ENCODE data around the gene PPP2R2C.

PPP2R2C gene

DNA sequence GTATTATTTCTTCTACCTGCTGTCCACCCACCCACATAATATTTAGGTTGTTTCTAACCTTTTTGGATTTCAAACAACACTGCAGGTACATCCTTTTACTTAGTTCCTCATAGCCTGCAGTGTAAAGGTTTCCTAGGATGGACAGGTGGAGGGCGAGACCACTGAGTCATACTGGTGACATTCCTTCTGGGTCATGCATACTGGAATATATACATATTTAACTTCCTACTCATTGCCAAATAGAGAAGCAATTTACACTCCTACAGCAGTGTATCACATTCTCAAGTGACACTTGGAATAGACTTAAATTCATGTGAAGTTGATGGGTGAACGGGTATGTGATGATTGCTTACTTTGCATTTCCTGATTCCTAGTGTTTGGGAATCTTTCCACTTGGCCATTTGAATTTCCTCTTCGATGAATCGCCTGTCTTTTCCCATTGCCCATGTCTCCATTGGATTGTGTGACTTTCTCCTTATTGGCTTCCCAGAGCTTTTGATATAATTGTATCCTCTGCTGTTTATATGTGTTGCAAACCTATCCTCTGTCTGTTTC is 8.2 kb upstream of the PPP2R2C start:
- H3K14ac ChIP-seq (ENCODE audit: low read length) = no peak overlapping the region
- H3K23ac ChIP-seq (ENCODE audit: low read depth, low read length, poor library complexity) = no peak overlapping the region
- no peak overlapping the region for H2AK5ac ChIP-seq (ENCODE audit: low read depth, low read length)
- no peak overlapping the region for H3K18ac ChIP-seq (ENCODE audit: low read length)
- H3K9me3 ChIP-seq (replicated peaks in 1 of 2; ENCODE audit: control insufficient read depth in 2 of 2, insufficient read depth in 1 of 2, low read depth in 1 of 2, low read length in 2 of 2) = peaks cover 0 to under 1% of the 10 kb centered on the region in 2 donors
- H3K9ac ChIP-seq (ENCODE audit: low read depth, low read length, poor library complexity) = no peak overlapping the region
- no peak overlapping the region for H3K4me3 ChIP-seq (ENCODE audit: low read length in 2 of 2)
- H3K79me1 ChIP-seq (ENCODE audit: low read depth, low read length) = no peaks in the 10 kb centered on the region
- peaks cover 0 to 34% (median 0%) of the 10 kb centered on the region in 3 experiments for H3K27me3 ChIP-seq (ENCODE audit: control insufficient read depth in 3 of 3, insufficient read depth in 3 of 3, low read depth in 1 of 3, low read length in 3 of 3)
- H2BK15ac ChIP-seq (ENCODE audit: low read length) = no peak overlapping the region
- no peak overlapping the region for H2BK5ac ChIP-seq (ENCODE audit: low read length)
- H2BK12ac ChIP-seq (ENCODE audit: low read length) = no peak overlapping the region
- H2BK120ac ChIP-seq (ENCODE audit: low read depth, low read length) = no peak overlapping the region
- H3K36me3 ChIP-seq (replicated peaks in 1 of 2; ENCODE audit: control insufficient read depth in 2 of 2, insufficient read depth in 2 of 2, low read length in 2 of 2) = no peaks in the 10 kb centered on the region
- no peak overlapping the region for H4K8ac ChIP-seq (ENCODE audit: low read depth, low read length)
- no peak overlapping the region for H4K91ac ChIP-seq (ENCODE audit: low read depth, low read length, poor library complexity)
- WGBS, 2 donors (ENCODE audit: extremely low coverage in 2 of 2, insufficient read length in 2 of 2, insufficient replicate concordance in 1 of 2) = no CpG with 5 or more reads among the region's 4 CpGs
- no peak overlapping the region for H3K27ac ChIP-seq (replicated peaks; ENCODE audit: low read length)
- no peak overlapping the region for H3K4ac ChIP-seq (ENCODE audit: low read length)
- H3K4me2 ChIP-seq (ENCODE audit: insufficient read depth, low read length, poor library complexity, severe bottlenecking) = no peak overlapping the region
- DNase-seq (ENCODE audit: low spot score) = no peak
- no peak overlapping the region for H2AFZ ChIP-seq (ENCODE audit: low read length)
- H3K4me1 ChIP-seq (ENCODE audit: control insufficient read depth in 2 of 2, insufficient read depth in 1 of 2, low read depth in 1 of 2, low read length in 2 of 2) = no peaks in the 10 kb centered on the region

DNA sequence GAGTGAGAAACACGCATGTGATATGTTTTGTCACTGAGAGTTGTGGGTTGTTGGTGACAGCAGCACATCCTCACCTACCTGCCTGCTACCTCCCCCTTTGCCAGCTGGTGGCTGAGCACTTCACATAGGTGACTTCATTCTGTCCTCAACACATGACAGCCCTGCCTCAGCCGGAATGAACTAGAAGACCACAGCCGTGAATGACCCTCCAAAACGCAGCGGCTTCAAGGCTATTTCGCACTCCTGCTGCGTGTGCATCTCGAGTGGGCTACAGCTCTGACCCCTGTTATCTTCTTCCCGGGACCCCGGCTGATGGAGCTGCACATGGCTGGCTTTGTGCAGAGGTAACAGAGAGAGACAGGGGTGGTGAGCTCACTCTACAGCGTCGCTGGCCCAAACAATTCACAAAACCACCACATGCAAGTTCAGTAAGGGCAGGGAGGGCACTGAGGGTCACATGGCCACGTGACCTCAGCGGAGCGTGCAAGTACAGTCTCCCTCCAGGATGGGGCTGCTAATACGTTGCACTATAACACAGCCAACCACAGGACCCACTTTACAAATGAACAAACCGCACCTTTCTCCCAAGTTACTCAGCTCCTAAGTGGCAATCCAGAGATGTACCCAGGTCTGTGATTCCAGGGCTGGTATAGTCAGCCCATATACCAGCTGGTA is 6.3 kb upstream of the PPP2R2C start:
- no peaks in the 10 kb centered on the region for H3K9me3 ChIP-seq (replicated peaks in 1 of 2; ENCODE audit: control insufficient read depth in 2 of 2, insufficient read depth in 1 of 2, low read depth in 1 of 2, low read length in 2 of 2)
- no peak overlapping the region for H2BK120ac ChIP-seq (ENCODE audit: low read depth, low read length)
- no peak overlapping the region for H3K9ac ChIP-seq (ENCODE audit: low read depth, low read length, poor library complexity)
- peak overlapping the region; percentile 48 for H3K18ac ChIP-seq (ENCODE audit: low read length)
- no peak overlapping the region for H3K14ac ChIP-seq (ENCODE audit: low read length)
- H3K4me2 ChIP-seq (ENCODE audit: insufficient read depth, low read length, poor library complexity, severe bottlenecking) = no peak overlapping the region
- no peak overlapping the region for H4K8ac ChIP-seq (ENCODE audit: low read depth, low read length)
- no peak overlapping the region for H4K91ac ChIP-seq (ENCODE audit: low read depth, low read length, poor library complexity)
- H2AFZ ChIP-seq (ENCODE audit: low read length) = no peak overlapping the region
- peaks cover 0 to 51% (median 4%) of the 10 kb centered on the region in 3 experiments for H3K27me3 ChIP-seq (ENCODE audit: control insufficient read depth in 3 of 3, insufficient read depth in 3 of 3, low read depth in 1 of 3, low read length in 3 of 3)
- no peak overlapping the region for H3K4ac ChIP-seq (ENCODE audit: low read length)
- H3K4me1 ChIP-seq (ENCODE audit: control insufficient read depth in 2 of 2, insufficient read depth in 1 of 2, low read depth in 1 of 2, low read length in 2 of 2) = peaks cover 0 to 2% of the 10 kb centered on the region in 2 donors
- H3K36me3 ChIP-seq (replicated peaks in 1 of 2; ENCODE audit: control insufficient read depth in 2 of 2, insufficient read depth in 2 of 2, low read length in 2 of 2) = no peaks in the 10 kb centered on the region
- H3K79me1 ChIP-seq (ENCODE audit: low read depth, low read length) = no peaks in the 10 kb centered on the region
- H2BK15ac ChIP-seq (ENCODE audit: low read length) = no peak overlapping the region
- peak overlapping the region; percentile 6 for H2AK5ac ChIP-seq (ENCODE audit: low read depth, low read length)
- no peak overlapping the region for H3K23ac ChIP-seq (ENCODE audit: low read depth, low read length, poor library complexity)
- DNase-seq (ENCODE audit: low spot score) = no peak
- H3K4me3 ChIP-seq (ENCODE audit: low read length in 2 of 2) = no peak overlapping the region
- H2BK12ac ChIP-seq (ENCODE audit: low read length) = no peak overlapping the region
- H2BK5ac ChIP-seq (ENCODE audit: low read length) = no peak overlapping the region
- H3K27ac ChIP-seq (replicated peaks; ENCODE audit: low read length) = no peak overlapping the region
- no CpG with 5 or more reads among the region's 17 CpGs for WGBS, 2 donors (ENCODE audit: extremely low coverage in 2 of 2, insufficient read length in 2 of 2, insufficient replicate concordance in 1 of 2)

DNA sequence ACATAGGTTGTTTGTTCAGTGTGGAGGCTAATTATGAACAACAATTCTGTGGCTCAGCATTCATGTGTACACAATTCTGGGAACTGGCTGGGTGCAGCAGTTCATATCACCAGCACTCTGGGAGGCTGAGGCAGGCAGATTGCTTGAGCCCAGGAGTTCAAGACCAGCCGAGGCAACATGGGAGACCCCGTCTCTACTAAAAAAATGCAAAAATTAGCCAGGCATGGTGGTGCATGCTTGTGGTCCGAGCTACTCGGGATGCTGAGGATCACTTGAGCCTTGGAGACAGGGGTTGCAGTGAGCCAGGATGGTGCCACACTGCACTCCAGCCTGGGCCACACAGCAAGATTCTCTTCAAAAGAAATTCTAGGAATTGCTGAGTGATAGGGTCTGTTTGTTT is 4.5 kb upstream of the PPP2R2C start:
- Histone ChIP-seq H3K4me3 (ENCODE audit: low read length in 2 of 2) (no peak overlapping the region), H3K27ac (replicated peaks; ENCODE audit: low read length) (no peak overlapping the region), H3K14ac (ENCODE audit: low read length) (no peak overlapping the region), H3K27me3 (ENCODE audit: control insufficient read depth in 3 of 3, insufficient read depth in 3 of 3, low read depth in 1 of 3, low read length in 3 of 3) (peaks cover 2 to 60% (median 19%) of the 10 kb centered on the region in 3 experiments), H2AFZ (ENCODE audit: low read length) (no peak overlapping the region), H3K36me3 (replicated peaks in 1 of 2; ENCODE audit: control insufficient read depth in 2 of 2, insufficient read depth in 2 of 2, low read length in 2 of 2) (no peaks in the 10 kb centered on the region), H3K23ac (ENCODE audit: low read depth, low read length, poor library complexity) (no peak overlapping the region), H2BK12ac (ENCODE audit: low read length) (no peak overlapping the region), H4K8ac (ENCODE audit: low read depth, low read length) (no peak overlapping the region), H2BK5ac (ENCODE audit: low read length) (no peak overlapping the region), H3K9ac (ENCODE audit: low read depth, low read length, poor library complexity) (no peak overlapping the region), H2AK5ac (ENCODE audit: low read depth, low read length) (no peak overlapping the region), H3K79me1 (ENCODE audit: low read depth, low read length) (no peaks in the 10 kb centered on the region), H4K91ac (ENCODE audit: low read depth, low read length, poor library complexity) (no peak overlapping the region), H3K4me1 (ENCODE audit: control insufficient read depth in 2 of 2, insufficient read depth in 1 of 2, low read depth in 1 of 2, low read length in 2 of 2) (peaks cover 0 to 2% of the 10 kb centered on the region in 2 donors), H2BK120ac (ENCODE audit: low read depth, low read length) (no peak overlapping the region), H2BK15ac (ENCODE audit: low read length) (no peak overlapping the region), H3K9me3 (replicated peaks in 1 of 2; ENCODE audit: control insufficient read depth in 2 of 2, insufficient read depth in 1 of 2, low read depth in 1 of 2, low read length in 2 of 2) (no peaks in the 10 kb centered on the region), H3K18ac (ENCODE audit: low read length) (no peak overlapping the region), H3K4ac (ENCODE audit: low read length) (no peak overlapping the region), H3K4me2 (ENCODE audit: insufficient read depth, low read length, poor library complexity, severe bottlenecking) (no peak overlapping the region)
- DNase-seq (ENCODE audit: low spot score) = no peak
- no CpG with 5 or more reads among the region's 4 CpGs for WGBS, 2 donors (ENCODE audit: extremely low coverage in 2 of 2, insufficient read length in 2 of 2, insufficient replicate concordance in 1 of 2)

DNA sequence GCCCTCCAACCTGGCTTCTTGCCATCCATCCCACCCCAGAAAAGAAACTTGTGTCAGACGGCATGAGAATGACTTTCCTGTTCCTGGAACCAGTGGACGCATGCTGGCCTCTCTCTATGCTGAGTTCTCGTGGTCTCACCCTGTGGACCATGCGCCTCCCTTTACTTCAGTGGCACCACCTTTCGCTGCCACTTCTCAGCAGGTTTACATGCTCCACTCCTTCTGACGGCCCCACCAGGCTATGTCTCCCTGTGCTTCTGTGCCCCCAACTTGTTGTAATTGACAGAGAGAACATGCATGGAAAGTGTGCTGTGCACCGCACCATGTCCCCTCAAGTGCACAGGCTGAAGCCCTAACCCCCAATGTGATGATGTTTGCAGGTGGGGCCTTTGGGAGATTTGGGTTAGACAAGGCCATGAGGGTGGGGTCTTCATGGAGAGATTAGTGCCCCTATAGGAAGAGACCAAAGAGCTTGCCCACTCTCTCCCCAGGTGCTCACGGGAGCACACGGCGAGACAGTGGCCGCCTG is 3.1 kb upstream of the PPP2R2C start:
- Histone ChIP-seq H3K27ac (replicated peaks; ENCODE audit: low read length) (no peak overlapping the region), H2BK120ac (ENCODE audit: low read depth, low read length) (no peak overlapping the region), H2BK15ac (ENCODE audit: low read length) (no peak overlapping the region), H3K79me1 (ENCODE audit: low read depth, low read length) (no peaks in the 10 kb centered on the region), H3K23ac (ENCODE audit: low read depth, low read length, poor library complexity) (no peak overlapping the region), H4K8ac (ENCODE audit: low read depth, low read length) (no peak overlapping the region), H2BK5ac (ENCODE audit: low read length) (peak overlapping the region; percentile 48), H2AK5ac (ENCODE audit: low read depth, low read length) (peak overlapping the region; percentile 50), H3K18ac (ENCODE audit: low read length) (peak overlapping the region; percentile 39), H3K4me1 (ENCODE audit: control insufficient read depth in 2 of 2, insufficient read depth in 1 of 2, low read depth in 1 of 2, low read length in 2 of 2) (peaks cover 0 to 2% of the 10 kb centered on the region in 2 donors), H3K9me3 (replicated peaks in 1 of 2; ENCODE audit: control insufficient read depth in 2 of 2, insufficient read depth in 1 of 2, low read depth in 1 of 2, low read length in 2 of 2) (no peaks in the 10 kb centered on the region), H3K9ac (ENCODE audit: low read depth, low read length, poor library complexity) (no peak overlapping the region), H4K91ac (ENCODE audit: low read depth, low read length, poor library complexity) (no peak overlapping the region), H3K36me3 (replicated peaks in 1 of 2; ENCODE audit: control insufficient read depth in 2 of 2, insufficient read depth in 2 of 2, low read length in 2 of 2) (no peaks in the 10 kb centered on the region), H3K14ac (ENCODE audit: low read length) (no peak overlapping the region), H2AFZ (ENCODE audit: low read length) (no peak overlapping the region), H3K4me3 (ENCODE audit: low read length in 2 of 2) (no peak overlapping the region), H3K4ac (ENCODE audit: low read length) (no peak overlapping the region), H3K27me3 (ENCODE audit: control insufficient read depth in 3 of 3, insufficient read depth in 3 of 3, low read depth in 1 of 3, low read length in 3 of 3) (peaks cover 4 to 72% (median 31%) of the 10 kb centered on the region in 3 experiments), H2BK12ac (ENCODE audit: low read length) (no peak overlapping the region), H3K4me2 (ENCODE audit: insufficient read depth, low read length, poor library complexity, severe bottlenecking) (no peak overlapping the region)
- no peak for DNase-seq (ENCODE audit: low spot score)
- WGBS, 2 donors (ENCODE audit: extremely low coverage in 2 of 2, insufficient read length in 2 of 2, insufficient replicate concordance in 1 of 2) = no CpG with 5 or more reads among the region's 11 CpGs

Data from neuronal stem cell (in vitro differentiated cells).